Keratinocyte (primary cell): ENCODE data around the gene TAGLN2. TPM values are rescaled to one million over a fixed set of nuclear protein-coding genes. Genes with fewer than 3 reads are reported as not detected.

Experiments used
- DNase-seq: peaks from one replicate; pipeline ENCODE4 v3.0.0-alpha.2; 2011; ENCODE audit warnings: low read depth, missing footprints, low spot score
- FAIRE-seq: peaks from 2 replicates; lab custom pipeline; 2011; peaks lifted over from hg19 to GRCh38; lab: Jason Lieb, UNC
- H2AFZ ChIP-seq: 2 replicates; pipeline ENCODE4 v1.6.0; 2012; ENCODE audit warnings: low read length, control low read depth, inconsistent platforms; ENCODE audit not compliant: control insufficient read depth
- H3K27ac ChIP-seq: 2 replicates; pipeline ENCODE4 v1.5.1; 2011; ENCODE audit warnings: low read length; ENCODE audit not compliant: control insufficient read depth, insufficient read depth
- H3K27me3 ChIP-seq: 3 replicates; pipeline ENCODE4 v1.6.0; 2011; ENCODE audit warnings: low read length; ENCODE audit not compliant: control insufficient read depth, insufficient read depth; ENCODE audit errors: extremely low read depth
- H3K36me3 ChIP-seq, 2 experiments: 2 replicates in 1 of 2; 3 replicates in 1 of 2; pipeline ENCODE4 v1.5.1; 2011; ENCODE audit warnings: low read length in 2 of 2, mild to moderate bottlenecking in 1 of 2; ENCODE audit not compliant: control insufficient read depth in 2 of 2, insufficient read depth in 2 of 2; ENCODE audit errors: extremely low read depth in 1 of 2
- H3K4me1 ChIP-seq: 3 replicates; pipeline ENCODE4 v1.5.1; 2011; ENCODE audit warnings: low read length; ENCODE audit not compliant: control insufficient read depth, insufficient read depth; ENCODE audit errors: extremely low read depth
- H3K4me2 ChIP-seq: 3 replicates; pipeline ENCODE4 v1.6.0; 2011; ENCODE audit warnings: low read depth, low read length; ENCODE audit not compliant: control insufficient read depth, insufficient read depth; ENCODE audit errors: extremely low read depth
- H3K4me3 ChIP-seq, 3 experiments: fragments of 200-600 bp in 1 of 3; sonication (generic) in 1 of 3; 2 replicates in 2 of 3; 3 replicates in 1 of 3; pipeline ENCODE4 v1.5.1; 2011 to 2016; ENCODE audit warnings: low read length in 3 of 3, mild to moderate bottlenecking in 3 of 3, control low read depth in 2 of 3, inconsistent platforms in 1 of 3, low read depth in 1 of 3, mixed read lengths in 1 of 3, mixed run types in 1 of 3, moderate library complexity in 1 of 3; ENCODE audit not compliant: control insufficient read depth in 2 of 3, insufficient read depth in 2 of 3; ENCODE audit errors: extremely low read depth in 1 of 3
- H3K79me2 ChIP-seq: 2 replicates; pipeline ENCODE4 v1.6.0; 2012; ENCODE audit warnings: low read length; ENCODE audit not compliant: control insufficient read depth, insufficient read depth
- H3K9ac ChIP-seq: 3 replicates; pipeline ENCODE4 v1.6.0; 2011; ENCODE audit warnings: low read length; ENCODE audit not compliant: control insufficient read depth, insufficient read depth; ENCODE audit errors: extremely low read depth
- H3K9me1 ChIP-seq: 3 replicates; pipeline ENCODE4 v1.6.0; 2011; ENCODE audit warnings: low read length; ENCODE audit not compliant: control insufficient read depth, insufficient read depth; ENCODE audit errors: extremely low read depth
- H3K9me3 ChIP-seq: 2 replicates; pipeline ENCODE4 v1.5.1; 2012; ENCODE audit warnings: low read depth, low read length; ENCODE audit not compliant: control insufficient read depth
- H4K20me1 ChIP-seq: 3 replicates; pipeline ENCODE4 v1.6.0; 2011; ENCODE audit warnings: low read length; ENCODE audit not compliant: control insufficient read depth, insufficient read depth; ENCODE audit errors: extremely low read depth
- CTCF ChIP-seq, 3 experiments: IDR thresholded peaks in 1 of 3; conservative IDR thresholded peaks in 1 of 3; optimal IDR thresholded peaks in 1 of 3; 2 replicates in 2 of 3; 3 replicates in 1 of 3; pipeline versions ENCODE3 to v1.5.1; 2011; ENCODE audit warnings: low read length in 3 of 3, mild to moderate bottlenecking in 3 of 3, moderate library complexity in 2 of 3, control low read depth in 1 of 3, inconsistent platforms in 1 of 3; ENCODE audit not compliant: insufficient read depth in 2 of 3; ENCODE audit errors: extremely low read depth in 1 of 3
- EZH2 ChIP-seq: IDR thresholded peaks from one replicate; pipeline ENCODE4 v1.6.1; 2012; ENCODE audit warnings: inconsistent platforms, mild to moderate bottlenecking, low read length, moderate library complexity
- dilution Hi-C: fragments of 300-500 bp; cut with MboI; formaldehyde crosslinking; loops from one replicate; pipeline ENCODE4 v1.7.0; 2020; ENCODE audit warnings: low sequenced_read_pairs; ENCODE audit not compliant: extremely low pct_ligation_motif_present
- polyA plus RNA-seq, 5 experiments: library from polyadenylated mRNA; depleted of rRNA in 3 of 5; stranded (reverse) in 3 of 5; stranded (forward) in 1 of 5; unstranded in 1 of 5; fragments of >200 nt; gene quantifications; 1 replicate in 1 of 5; 2 replicates in 3 of 5; 3 replicates in 1 of 5; pipeline versions ENCODE4 v1.2.1 to v1.2.3, GENCODE V29; 2011 to 2012; ENCODE audit warnings: missing spikeins in 2 of 5, low read depth in 1 of 5, low replicate concordance in 1 of 5

TAGLN2 gene
- polyA plus RNA-seq, 1 donor (not counting 4 experiments of a cell fraction or from before 2014, with no cell fraction given) = 709 TPM

GRCh38 chr1:159877695-159878444 lies 47.4 kb downstream of the TAGLN2 start:
- H3K9me1 ChIP-seq = no peaks in the 10 kb centered on the region
- no peaks in the 10 kb centered on the region for H3K79me2 ChIP-seq
- H3K27me3 ChIP-seq = no peaks in the 10 kb centered on the region
- no peak overlapping the region for H2AFZ ChIP-seq
- H3K36me3 ChIP-seq = no peaks in the 10 kb centered on the region
- H3K4me3 ChIP-seq = no peak overlapping the region
- H4K20me1 ChIP-seq = no peaks in the 10 kb centered on the region
- H3K9me3 ChIP-seq = no peaks in the 10 kb centered on the region
- no peak for DNase-seq
- no peak for FAIRE-seq
- no peak for TF ChIP-seq CTCF (optimal IDR thresholded peaks at IDR 0.05 in 1 of 3, IDR thresholded peaks at IDR 0.05 in 1 of 3, conservative IDR thresholded peaks at IDR 0.05 in 1 of 3; ENCODE audit: extremely low read depth in 1 of 3, insufficient read depth in 2 of 3, low read length in 3 of 3)
- no peak for TF ChIP-seq EZH2
- dilution Hi-C loops = no loop called here
- no peak overlapping the region for H3K9ac ChIP-seq
- peaks cover 43% of the 10 kb centered on the region for H3K4me1 ChIP-seq
- H3K4me2 ChIP-seq = no peak overlapping the region
- H3K27ac ChIP-seq = no peak overlapping the region

GRCh38 chr1:159873530-159874143 lies 51.7 kb downstream of the TAGLN2 start:
- Histone ChIP-seq H3K4me2 (no peak overlapping the region), H4K20me1 (no peaks in the 10 kb centered on the region), H3K9me1 (peaks cover 2% of the 10 kb centered on the region), H2AFZ (no peak overlapping the region), H3K4me3 (no peak overlapping the region), H3K4me1 (peaks cover 45% of the 10 kb centered on the region), H3K79me2 (no peaks in the 10 kb centered on the region), H3K9ac (no peak overlapping the region), H3K27me3 (no peaks in the 10 kb centered on the region), H3K9me3 (no peaks in the 10 kb centered on the region), H3K36me3 (no peaks in the 10 kb centered on the region), H3K27ac (no peak overlapping the region)
- DNase-seq (no peak), FAIRE-seq (no peak)
- dilution Hi-C loops = no loop called here
- TF ChIP-seq EZH2 (no peak), CTCF (optimal IDR thresholded peaks at IDR 0.05 in 1 of 3, IDR thresholded peaks at IDR 0.05 in 1 of 3, conservative IDR thresholded peaks at IDR 0.05 in 1 of 3; ENCODE audit: extremely low read depth in 1 of 3, insufficient read depth in 2 of 3, low read length in 3 of 3) (no peak)
